ENCODE results near the gene CRISP2.
"Not testable (repeated sequence)": the region's sequence is repeated elsewhere in the genome, so short reads cannot be mapped to it uniquely, and the experiment has no call there.

Gene CRISP2

GRCh38 chr6:49664054-49664453, 49.3 kb downstream of the CRISP2 start:
- H3K36me3 ChIP-seq (ENCODE audit: control insufficient read depth in 2 of 2, insufficient read depth in 2 of 2, low read length in 2 of 2); H3K4me1 ChIP-seq (ENCODE audit: control insufficient read depth in 2 of 2, insufficient read depth in 2 of 2, low read length in 2 of 2); H3K9ac ChIP-seq (ENCODE audit: low read depth in 1 of 2, low read length in 2 of 2); H3K27me3 ChIP-seq (ENCODE audit: control insufficient read depth in 2 of 2, insufficient read depth in 2 of 2, low read length in 2 of 2); H3K4me3 ChIP-seq (ENCODE audit: low read length in 2 of 2); H3K9me3 ChIP-seq (ENCODE audit: control insufficient read depth in 2 of 2, low read length in 2 of 2); H3K27ac ChIP-seq (ENCODE audit: low read depth in 2 of 2, low read length in 2 of 2): not testable (repeated sequence)

- Histone ChIP-seq H3K36me3 (ENCODE audit: control insufficient read depth in 2 of 2, insufficient read depth in 2 of 2, low read length in 2 of 2) (no peaks in the 10 kb centered on the region), H3K4me1 (ENCODE audit: control insufficient read depth in 2 of 2, insufficient read depth in 2 of 2, low read length in 2 of 2) (no peaks in the 10 kb centered on the region), H3K4me3 (ENCODE audit: low read length in 2 of 2) (no peak overlapping the region), H3K9me3 (ENCODE audit: control insufficient read depth in 2 of 2, low read length in 2 of 2) (no peaks in the 10 kb centered on the region), H3K27ac (ENCODE audit: low read depth in 2 of 2, low read length in 2 of 2) (no peak overlapping the region), H3K27me3 (ENCODE audit: control insufficient read depth in 2 of 2, insufficient read depth in 2 of 2, low read length in 2 of 2) (no peaks in the 10 kb centered on the region), H3K9ac (ENCODE audit: low read depth in 1 of 2, low read length in 2 of 2) (no peak overlapping the region)
Observed at GRCh38 chr6:49662892-49663261, 50.5 kb downstream of the CRISP2 start.

- no peak overlapping the region for H3K27ac ChIP-seq (ENCODE audit: low read depth in 2 of 2, low read length in 2 of 2)
- H3K36me3 ChIP-seq (ENCODE audit: control insufficient read depth in 2 of 2, insufficient read depth in 2 of 2, low read length in 2 of 2) = no peaks in the 10 kb centered on the region
- no peaks in the 10 kb centered on the region for H3K4me1 ChIP-seq (ENCODE audit: control insufficient read depth in 2 of 2, insufficient read depth in 2 of 2, low read length in 2 of 2)
- no peaks in the 10 kb centered on the region for H3K27me3 ChIP-seq (ENCODE audit: control insufficient read depth in 2 of 2, insufficient read depth in 2 of 2, low read length in 2 of 2)
- H3K9ac ChIP-seq (ENCODE audit: low read depth in 1 of 2, low read length in 2 of 2) = no peak overlapping the region
- no peak overlapping the region for H3K4me3 ChIP-seq (ENCODE audit: low read length in 2 of 2)
- H3K9me3 ChIP-seq (ENCODE audit: control insufficient read depth in 2 of 2, low read length in 2 of 2) = no peaks in the 10 kb centered on the region
Observed at GRCh38 chr6:49662231-49662891, 51.0 kb downstream of the CRISP2 start.

- Histone ChIP-seq H3K27ac (ENCODE audit: low read depth in 2 of 2, low read length in 2 of 2) (no peak overlapping the region), H3K4me1 (ENCODE audit: control insufficient read depth in 2 of 2, insufficient read depth in 2 of 2, low read length in 2 of 2) (no peaks in the 10 kb centered on the region)
Observed at GRCh38 chr6:49653942-49654341, 59.4 kb downstream of the CRISP2 start.

GRCh38 chr6:49653438-49653837, 59.9 kb downstream of the CRISP2 start:
- no peaks in the 10 kb centered on the region for H3K4me1 ChIP-seq (ENCODE audit: control insufficient read depth in 2 of 2, insufficient read depth in 2 of 2, low read length in 2 of 2)
- H3K27me3 ChIP-seq (ENCODE audit: control insufficient read depth in 2 of 2, insufficient read depth in 2 of 2, low read length in 2 of 2) = no peaks in the 10 kb centered on the region
- no peak overlapping the region for H3K9ac ChIP-seq (ENCODE audit: low read depth in 1 of 2, low read length in 2 of 2)
- H3K27ac ChIP-seq (ENCODE audit: low read depth in 2 of 2, low read length in 2 of 2) = no peak overlapping the region
- no peak overlapping the region for H3K4me3 ChIP-seq (ENCODE audit: low read length in 2 of 2)
- H3K36me3 ChIP-seq (ENCODE audit: control insufficient read depth in 2 of 2, insufficient read depth in 2 of 2, low read length in 2 of 2) = no peaks in the 10 kb centered on the region
- H3K9me3 ChIP-seq (ENCODE audit: control insufficient read depth in 2 of 2, low read length in 2 of 2) = no peaks in the 10 kb centered on the region

More at GRCh38 chr6:49653942-49654341, 59.4 kb downstream of the CRISP2 start:
- H3K9me3 ChIP-seq (ENCODE audit: control insufficient read depth in 2 of 2, low read length in 2 of 2) = no peaks in the 10 kb centered on the region
- no peak overlapping the region for H3K4me3 ChIP-seq (ENCODE audit: low read length in 2 of 2)
- no peaks in the 10 kb centered on the region for H3K27me3 ChIP-seq (ENCODE audit: control insufficient read depth in 2 of 2, insufficient read depth in 2 of 2, low read length in 2 of 2)
- no peak overlapping the region for H3K9ac ChIP-seq (ENCODE audit: low read depth in 1 of 2, low read length in 2 of 2)
- no peaks in the 10 kb centered on the region for H3K36me3 ChIP-seq (ENCODE audit: control insufficient read depth in 2 of 2, insufficient read depth in 2 of 2, low read length in 2 of 2)

- no peaks in the 10 kb centered on the region for H3K9me3 ChIP-seq (ENCODE audit: control insufficient read depth in 2 of 2, low read length in 2 of 2)
- H3K27me3 ChIP-seq (ENCODE audit: control insufficient read depth in 2 of 2, insufficient read depth in 2 of 2, low read length in 2 of 2) = no peaks in the 10 kb centered on the region
- no peak overlapping the region for H3K4me3 ChIP-seq (ENCODE audit: low read length in 2 of 2)
- H3K27ac ChIP-seq (ENCODE audit: low read depth in 2 of 2, low read length in 2 of 2) = no peak overlapping the region
- H3K9ac ChIP-seq (ENCODE audit: low read depth in 1 of 2, low read length in 2 of 2) = no peak overlapping the region
- H3K36me3 ChIP-seq (ENCODE audit: control insufficient read depth in 2 of 2, insufficient read depth in 2 of 2, low read length in 2 of 2) = no peaks in the 10 kb centered on the region
- H3K4me1 ChIP-seq (ENCODE audit: control insufficient read depth in 2 of 2, insufficient read depth in 2 of 2, low read length in 2 of 2) = no peaks in the 10 kb centered on the region
Observed at GRCh38 chr6:49651239-49651638, 62.1 kb downstream of the CRISP2 start.

GRCh38 chr6:49649988-49650387, 63.4 kb downstream of the CRISP2 start:
- Histone ChIP-seq H3K4me3 (ENCODE audit: low read length in 2 of 2) (no peak overlapping the region), H3K27ac (ENCODE audit: low read depth in 2 of 2, low read length in 2 of 2) (no peak overlapping the region), H3K9ac (ENCODE audit: low read depth in 1 of 2, low read length in 2 of 2) (no peak overlapping the region), H3K9me3 (ENCODE audit: control insufficient read depth in 2 of 2, low read length in 2 of 2) (no peaks in the 10 kb centered on the region), H3K4me1 (ENCODE audit: control insufficient read depth in 2 of 2, insufficient read depth in 2 of 2, low read length in 2 of 2) (no peaks in the 10 kb centered on the region), H3K36me3 (ENCODE audit: control insufficient read depth in 2 of 2, insufficient read depth in 2 of 2, low read length in 2 of 2) (no peaks in the 10 kb centered on the region), H3K27me3 (ENCODE audit: control insufficient read depth in 2 of 2, insufficient read depth in 2 of 2, low read length in 2 of 2) (no peaks in the 10 kb centered on the region)

GRCh38 chr6:49648036-49648435, 65.3 kb downstream of the CRISP2 start:
- H3K4me3 ChIP-seq (ENCODE audit: low read length in 2 of 2) = no peak overlapping the region
- H3K36me3 ChIP-seq (ENCODE audit: control insufficient read depth in 2 of 2, insufficient read depth in 2 of 2, low read length in 2 of 2) = no peaks in the 10 kb centered on the region
- H3K27ac ChIP-seq (ENCODE audit: low read depth in 2 of 2, low read length in 2 of 2) = no peak overlapping the region
- no peak overlapping the region for H3K9ac ChIP-seq (ENCODE audit: low read depth in 1 of 2, low read length in 2 of 2)
- H3K9me3 ChIP-seq (ENCODE audit: control insufficient read depth in 2 of 2, low read length in 2 of 2) = no peaks in the 10 kb centered on the region
- no peaks in the 10 kb centered on the region for H3K4me1 ChIP-seq (ENCODE audit: control insufficient read depth in 2 of 2, insufficient read depth in 2 of 2, low read length in 2 of 2)
- H3K27me3 ChIP-seq (ENCODE audit: control insufficient read depth in 2 of 2, insufficient read depth in 2 of 2, low read length in 2 of 2) = no peaks in the 10 kb centered on the region

GRCh38 chr6:49647476-49647875, 65.9 kb downstream of the CRISP2 start:
- no peaks in the 10 kb centered on the region for H3K4me1 ChIP-seq (ENCODE audit: control insufficient read depth in 2 of 2, insufficient read depth in 2 of 2, low read length in 2 of 2)
- H3K27ac ChIP-seq (ENCODE audit: low read depth in 2 of 2, low read length in 2 of 2) = no peak overlapping the region
- H3K9ac ChIP-seq (ENCODE audit: low read depth in 1 of 2, low read length in 2 of 2) = no peak overlapping the region
- H3K27me3 ChIP-seq (ENCODE audit: control insufficient read depth in 2 of 2, insufficient read depth in 2 of 2, low read length in 2 of 2) = no peaks in the 10 kb centered on the region
- no peaks in the 10 kb centered on the region for H3K9me3 ChIP-seq (ENCODE audit: control insufficient read depth in 2 of 2, low read length in 2 of 2)
- H3K36me3 ChIP-seq (ENCODE audit: control insufficient read depth in 2 of 2, insufficient read depth in 2 of 2, low read length in 2 of 2) = no peaks in the 10 kb centered on the region
- H3K4me3 ChIP-seq (ENCODE audit: low read length in 2 of 2) = no peak overlapping the region

- Histone ChIP-seq H3K4me1 (ENCODE audit: control insufficient read depth in 2 of 2, insufficient read depth in 2 of 2, low read length in 2 of 2) (no peaks in the 10 kb centered on the region), H3K27ac (ENCODE audit: low read depth in 2 of 2, low read length in 2 of 2) (no peak overlapping the region), H3K4me3 (ENCODE audit: low read length in 2 of 2) (no peak overlapping the region), H3K9ac (ENCODE audit: low read depth in 1 of 2, low read length in 2 of 2) (no peak overlapping the region), H3K36me3 (ENCODE audit: control insufficient read depth in 2 of 2, insufficient read depth in 2 of 2, low read length in 2 of 2) (no peaks in the 10 kb centered on the region), H3K9me3 (ENCODE audit: control insufficient read depth in 2 of 2, low read length in 2 of 2) (no peaks in the 10 kb centered on the region), H3K27me3 (ENCODE audit: control insufficient read depth in 2 of 2, insufficient read depth in 2 of 2, low read length in 2 of 2) (no peaks in the 10 kb centered on the region)
Observed at GRCh38 chr6:49646942-49647341, 66.4 kb downstream of the CRISP2 start.

All from mucosa of rectum (tissue), 2 donors.